T-helper 2 cell treated with Interferon-gamma antibody and Interleukin-4, amounts not matched to agents 5 μg/mL and 100 μg/mL, for 36 hours (primary cell): ENCODE results near the gene CEP128.

Experiments
- DNase-seq: peaks from one replicate; pipeline ENCODE4 v3.0.0; 2021; ENCODE audit warnings: low spot score
- H3K27ac Mint-ChIP-seq: one replicate; pipeline ENCODE4 v1.8.0; 2021; ENCODE audit warnings: mild to moderate bottlenecking, mixed read lengths
- H3K27me3 Mint-ChIP-seq: one replicate; pipeline ENCODE4 v1.8.0; 2021; ENCODE audit warnings: low read depth, mixed read lengths
- H3K36me3 Mint-ChIP-seq: one replicate; pipeline ENCODE4 v1.8.0; 2021; ENCODE audit warnings: low read depth, mixed read lengths
- H3K4me1 Mint-ChIP-seq: one replicate; pipeline ENCODE4 v1.8.0; 2021; ENCODE audit warnings: low read depth, mixed read lengths
- H3K4me3 Mint-ChIP-seq: one replicate; pipeline ENCODE4 v1.8.0; 2022; ENCODE audit warnings: mild to moderate bottlenecking, moderate library complexity, mixed read lengths
- H3K9me3 Mint-ChIP-seq: one replicate; pipeline ENCODE4 v1.8.0; 2021; ENCODE audit warnings: mixed read lengths

The CEP128 gene

GRCh38 chr14:80941241-80942185 lies at the start of gene CEP128:
Gene CEP128 (minus strand): TSS chr14:80941738.
- H3K9me3 Mint-ChIP-seq = peaks cover 3% of the 10 kb centered on the region
- peak within 1 kb of the TSS; percentile 85 for H3K27ac Mint-ChIP-seq
- H3K36me3 Mint-ChIP-seq = no peaks in the 10 kb centered on the region
- DNase-seq = peak; percentile 87
- H3K4me3 Mint-ChIP-seq = peak within 1 kb of the TSS; percentile 88
- H3K27me3 Mint-ChIP-seq = no peaks in the 10 kb centered on the region
- H3K4me1 Mint-ChIP-seq = peaks cover 27% of the 10 kb centered on the region

- Mint-ChIP-seq H3K4me3 (no peak overlapping the region), H3K27ac (no peak overlapping the region), H3K9me3 (no peaks in the 10 kb centered on the region), H3K36me3 (no peaks in the 10 kb centered on the region), H3K4me1 (peaks cover 17% of the 10 kb centered on the region), H3K27me3 (peaks cover 13% of the 10 kb centered on the region)
- peak; percentile 8 for DNase-seq
Measured at GRCh38 chr14:80988735-80989429, 47.3 kb upstream of the CEP128 start.

- peaks cover 1% of the 10 kb centered on the region for H3K36me3 Mint-ChIP-seq
- H3K9me3 Mint-ChIP-seq = no peaks in the 10 kb centered on the region
- DNase-seq = no peak
- no peak overlapping the region for H3K4me3 Mint-ChIP-seq
- H3K4me1 Mint-ChIP-seq = peaks cover 14% of the 10 kb centered on the region
- H3K27me3 Mint-ChIP-seq = peaks cover 13% of the 10 kb centered on the region
- H3K27ac Mint-ChIP-seq = no peak overlapping the region
Measured at GRCh38 chr14:80988192-80988591, 46.7 kb upstream of the CEP128 start.

- H3K9me3 Mint-ChIP-seq = no peaks in the 10 kb centered on the region
- H3K4me1 Mint-ChIP-seq = peaks cover 14% of the 10 kb centered on the region
- H3K27me3 Mint-ChIP-seq = peaks cover 13% of the 10 kb centered on the region
- H3K4me3 Mint-ChIP-seq = no peak overlapping the region
- peaks cover 1% of the 10 kb centered on the region for H3K36me3 Mint-ChIP-seq
- no peak overlapping the region for H3K27ac Mint-ChIP-seq
- DNase-seq = peak; percentile 38
Measured at GRCh38 chr14:80987235-80988032, 45.9 kb upstream of the CEP128 start.

- Mint-ChIP-seq H3K27ac (no peak overlapping the region), H3K27me3 (peaks cover 2% of the 10 kb centered on the region), H3K9me3 (no peaks in the 10 kb centered on the region), H3K36me3 (peaks cover 1% of the 10 kb centered on the region), H3K4me3 (no peak overlapping the region), H3K4me1 (peaks cover 37% of the 10 kb centered on the region)
- no peak for DNase-seq
Measured at GRCh38 chr14:80982711-80983110, 41.2 kb upstream of the CEP128 start.

GRCh38 chr14:80981673-80982072 lies 40.1 kb upstream of the CEP128 start:
- Mint-ChIP-seq H3K4me1 (peaks cover 46% of the 10 kb centered on the region), H3K36me3 (peaks cover 1% of the 10 kb centered on the region), H3K27ac (no peak overlapping the region), H3K4me3 (no peak overlapping the region), H3K9me3 (no peaks in the 10 kb centered on the region), H3K27me3 (peaks cover 2% of the 10 kb centered on the region)
- DNase-seq = no peak

- DNase-seq = no peak
- H3K4me1 Mint-ChIP-seq = peaks cover 48% of the 10 kb centered on the region
- H3K27me3 Mint-ChIP-seq = peaks cover 5% of the 10 kb centered on the region
- H3K27ac Mint-ChIP-seq = no peak overlapping the region
- H3K9me3 Mint-ChIP-seq = no peaks in the 10 kb centered on the region
- no peak overlapping the region for H3K4me3 Mint-ChIP-seq
- peaks cover 1% of the 10 kb centered on the region for H3K36me3 Mint-ChIP-seq
Measured at GRCh38 chr14:80981156-80981555, 39.6 kb upstream of the CEP128 start.

- peaks cover 42% of the 10 kb centered on the region for H3K4me1 Mint-ChIP-seq
- peaks cover 11% of the 10 kb centered on the region for H3K27me3 Mint-ChIP-seq
- H3K27ac Mint-ChIP-seq = no peak overlapping the region
- no peak for DNase-seq
- H3K4me3 Mint-ChIP-seq = no peak overlapping the region
- peaks cover 4% of the 10 kb centered on the region for H3K36me3 Mint-ChIP-seq
- no peaks in the 10 kb centered on the region for H3K9me3 Mint-ChIP-seq
Measured at GRCh38 chr14:80979951-80980350, 38.4 kb upstream of the CEP128 start.

- Mint-ChIP-seq H3K4me3 (peak overlapping the region; percentile 48), H3K4me1 (peaks cover 54% of the 10 kb centered on the region), H3K9me3 (no peaks in the 10 kb centered on the region), H3K36me3 (peaks cover 3% of the 10 kb centered on the region), H3K27ac (peak overlapping the region; percentile 62), H3K27me3 (peaks cover 16% of the 10 kb centered on the region)
- peak; percentile 35 for DNase-seq
Measured at GRCh38 chr14:80978403-80978802, 36.9 kb upstream of the CEP128 start.

GRCh38 chr14:80977221-80977620 lies 35.7 kb upstream of the CEP128 start:
- peaks cover 4% of the 10 kb centered on the region for H3K36me3 Mint-ChIP-seq
- peak overlapping the region; percentile 62 for H3K27ac Mint-ChIP-seq
- no peaks in the 10 kb centered on the region for H3K9me3 Mint-ChIP-seq
- peak overlapping the region; percentile 48 for H3K4me3 Mint-ChIP-seq
- no peak for DNase-seq
- H3K4me1 Mint-ChIP-seq = peaks cover 60% of the 10 kb centered on the region
- H3K27me3 Mint-ChIP-seq = peaks cover 24% of the 10 kb centered on the region

- Mint-ChIP-seq H3K27me3 (peaks cover 29% of the 10 kb centered on the region), H3K27ac (no peak overlapping the region), H3K4me1 (peaks cover 56% of the 10 kb centered on the region), H3K36me3 (peaks cover 7% of the 10 kb centered on the region), H3K4me3 (no peak overlapping the region), H3K9me3 (no peaks in the 10 kb centered on the region)
- DNase-seq = no peak
Measured at GRCh38 chr14:80974679-80975078, 33.1 kb upstream of the CEP128 start.

GRCh38 chr14:80973931-80974641 lies 32.5 kb upstream of the CEP128 start:
- peaks cover 52% of the 10 kb centered on the region for H3K4me1 Mint-ChIP-seq
- no peaks in the 10 kb centered on the region for H3K9me3 Mint-ChIP-seq
- H3K27ac Mint-ChIP-seq = peak overlapping the region; percentile 52
- no peak for DNase-seq
- H3K4me3 Mint-ChIP-seq = peak overlapping the region; percentile 38
- peaks cover 31% of the 10 kb centered on the region for H3K27me3 Mint-ChIP-seq
- H3K36me3 Mint-ChIP-seq = peaks cover 9% of the 10 kb centered on the region

GRCh38 chr14:80965037-80965436 lies 23.5 kb upstream of the CEP128 start:
- H3K9me3 Mint-ChIP-seq = peaks cover 4% of the 10 kb centered on the region
- H3K4me3 Mint-ChIP-seq = no peak overlapping the region
- H3K27ac Mint-ChIP-seq = no peak overlapping the region
- no peak for DNase-seq
- H3K36me3 Mint-ChIP-seq = peaks cover 10% of the 10 kb centered on the region
- H3K27me3 Mint-ChIP-seq = peaks cover 37% of the 10 kb centered on the region
- peaks cover 14% of the 10 kb centered on the region for H3K4me1 Mint-ChIP-seq
